H1 (cell line): ENCODE results near the gene IL17RE. TPM values are rescaled to one million over a fixed set of nuclear protein-coding genes. Genes with fewer than 3 reads are reported as not detected.
A peak's percentile ranks its signal among the peaks of the same experiment; 100 is the strongest.

ENCODE experiments used
- CTCF ChIA-PET: fragments of 300-600 bp; sonication (Branson Sonifier 250); formaldehyde crosslinking; loops from one replicate; lab custom pipeline; 2021; ENCODE audit not compliant: partially characterized antibody; lab: Charles Lee
- POLR2A ChIA-PET: fragments of 300-600 bp; sonication (Branson Sonifier 250); formaldehyde crosslinking; loops from one replicate; lab custom pipeline; 2021; ENCODE audit warnings: inconsistent platforms; ENCODE audit not compliant: partially characterized antibody; lab: Charles Lee
- DNase-seq, 2 experiments: peaks; one replicate each; pipeline versions ENCODE4 v3.0.0 to v3.0.0-alpha.2; 2010 to 2022; ENCODE audit warnings: low spot score in 2 of 2, low read depth in 1 of 2, mixed read lengths in 1 of 2
- FAIRE-seq: peaks from 2 replicates; lab custom pipeline; 2011; peaks lifted over from hg19 to GRCh38; lab: Jason Lieb, UNC
- H2AFZ ChIP-seq: 2 replicates; pipeline ENCODE4 v1.8.1; 2012; ENCODE audit warnings: low read length, inconsistent platforms
- H2AK5ac ChIP-seq: 2 replicates; pipeline ENCODE4 v1.6.1; 2013; ENCODE audit warnings: low read depth, low read length
- H2BK120ac ChIP-seq: replicated peaks from 2 replicates; pipeline ENCODE3; 2013; ENCODE audit warnings: low read depth, low read length, inconsistent platforms
- H2BK12ac ChIP-seq: 2 replicates; pipeline ENCODE4 v1.6.1; 2013; ENCODE audit warnings: low read depth, low read length
- H2BK15ac ChIP-seq: 2 replicates; pipeline ENCODE4 v1.6.1; 2013; ENCODE audit warnings: low read length
- H2BK20ac ChIP-seq: 2 replicates; pipeline ENCODE4 v1.6.1; 2013; ENCODE audit warnings: low read length
- H2BK5ac ChIP-seq: 2 replicates; pipeline ENCODE4 v1.6.1; 2013; ENCODE audit warnings: low read depth, low read length
- H3K14ac ChIP-seq: 2 replicates; pipeline ENCODE4 v1.6.1; 2013; ENCODE audit warnings: inconsistent platforms; ENCODE audit not compliant: insufficient read length
- H3K18ac ChIP-seq: 2 replicates; pipeline ENCODE4 v1.6.1; 2013; ENCODE audit warnings: low read length; ENCODE audit errors: extremely low read depth
- H3K23ac ChIP-seq: 2 replicates; pipeline ENCODE4 v1.6.1; 2013; ENCODE audit warnings: inconsistent platforms; ENCODE audit not compliant: insufficient read length
- H3K23me2 ChIP-seq: 2 replicates; pipeline ENCODE4 v1.6.1; 2013; ENCODE audit warnings: low read depth, low read length
- H3K27ac ChIP-seq: 2 replicates; pipeline ENCODE4 v1.6.1; 2011; ENCODE audit warnings: low read depth, low read length, inconsistent platforms
- H3K27me3 ChIP-seq, 4 experiments: replicated peaks in 1 of 4; 1 replicate in 1 of 4; 2 replicates in 3 of 4; pipeline versions ENCODE4 v1.6.1 to v1.8.1; 2011 to 2013; ENCODE audit warnings: low read length in 3 of 4, mild to moderate bottlenecking in 3 of 4, inconsistent platforms in 2 of 4, mixed read lengths in 2 of 4, moderate library complexity in 1 of 4; ENCODE audit not compliant: control insufficient read depth in 3 of 4, insufficient read depth in 3 of 4; ENCODE audit errors: extremely low read depth in 1 of 4
- H3K36me3 ChIP-seq, 4 experiments: 2 replicates each; pipeline versions ENCODE4 v1.6.1 to v1.8.1; 2011 to 2013; ENCODE audit warnings: mild to moderate bottlenecking in 4 of 4, low read length in 3 of 4, moderate library complexity in 2 of 4, control low read depth in 1 of 4, inconsistent platforms in 1 of 4; ENCODE audit not compliant: insufficient read depth in 4 of 4, control insufficient read depth in 2 of 4
- H3K4ac ChIP-seq: replicated peaks from 2 replicates; pipeline ENCODE3; 2013; ENCODE audit warnings: low read length, low read depth, mixed read lengths, inconsistent platforms; ENCODE audit not compliant: insufficient read length
- H3K4me1 ChIP-seq, 4 experiments: replicated peaks in 1 of 4; 1 replicate in 1 of 4; 2 replicates in 3 of 4; pipeline versions ENCODE4 v1.6.1 to v1.8.1; 2011 to 2013; ENCODE audit warnings: low read length in 3 of 4, inconsistent platforms in 2 of 4, mixed read lengths in 1 of 4; ENCODE audit not compliant: insufficient read depth in 4 of 4, control insufficient read depth in 3 of 4
- H3K4me2 ChIP-seq, 2 experiments: 2 replicates each; pipeline versions ENCODE4 v1.6.1 to v1.8.1; 2011 to 2013; ENCODE audit warnings: low read depth in 2 of 2, low read length in 2 of 2, control low read depth in 1 of 2, inconsistent platforms in 1 of 2, mild to moderate bottlenecking in 1 of 2; ENCODE audit not compliant: insufficient read depth in 1 of 2
- H3K4me3 ChIP-seq, 4 experiments: fragments of 200-600, 300-600 bp in 1 of 4; sonication (generic), shearing (Covaris generic), sonication (Bioruptor Twin) in 1 of 4; 2 replicates each; pipeline versions ENCODE4 v1.5.1 to v1.8.1; 2011 to 2016; ENCODE audit warnings: low read length in 4 of 4, low read depth in 3 of 4, control low read depth in 2 of 4, inconsistent platforms in 2 of 4, mild to moderate bottlenecking in 2 of 4, mixed read lengths in 1 of 4, moderate library complexity in 1 of 4; ENCODE audit not compliant: insufficient read depth in 2 of 4; ENCODE audit errors: extremely low read depth in 1 of 4
- H3K56ac ChIP-seq: replicated peaks from 2 replicates; pipeline ENCODE3; 2013; ENCODE audit warnings: low read depth, mild to moderate bottlenecking, mixed read lengths, low read length, inconsistent platforms; ENCODE audit not compliant: insufficient read length
- H3K79me1 ChIP-seq: 2 replicates; pipeline ENCODE4 v1.6.1; 2013; ENCODE audit warnings: low read depth, low read length, control low read depth
- H3K79me2 ChIP-seq, 2 experiments: 2 replicates each; pipeline versions ENCODE4 v1.6.1 to v1.8.1; 2012 to 2013; ENCODE audit warnings: low read length in 2 of 2, mild to moderate bottlenecking in 2 of 2, inconsistent platforms in 1 of 2; ENCODE audit not compliant: insufficient read depth in 2 of 2, control insufficient read depth in 1 of 2
- H3K9ac ChIP-seq, 4 experiments: replicated peaks in 1 of 4; 1 replicate in 1 of 4; 2 replicates in 3 of 4; pipeline versions ENCODE4 v1.6.1 to v1.8.1; 2011 to 2013; ENCODE audit warnings: low read depth in 3 of 4, low read length in 3 of 4, control low read depth in 2 of 4, mild to moderate bottlenecking in 2 of 4, moderate library complexity in 2 of 4, inconsistent platforms in 1 of 4; ENCODE audit errors: extremely low read depth in 1 of 4
- H3K9me3 ChIP-seq, 2 experiments: 2 replicates each; pipeline versions ENCODE4 v1.6.1 to v1.8.1; 2012 to 2013; ENCODE audit warnings: mild to moderate bottlenecking in 2 of 2, moderate library complexity in 2 of 2, control low read depth in 1 of 2, inconsistent platforms in 1 of 2, low read depth in 1 of 2, low read length in 1 of 2, mixed read lengths in 1 of 2; ENCODE audit not compliant: insufficient read depth in 2 of 2
- H4K20me1 ChIP-seq, 2 experiments: replicated peaks in 1 of 2; 2 replicates each; pipeline versions ENCODE3 to v1.8.1; 2011 to 2013; ENCODE audit warnings: inconsistent platforms in 2 of 2, low read length in 2 of 2, mild to moderate bottlenecking in 1 of 2; ENCODE audit not compliant: insufficient read depth in 2 of 2, control insufficient read depth in 1 of 2
- H4K5ac ChIP-seq: 2 replicates; pipeline ENCODE4 v1.6.1; 2013; ENCODE audit warnings: low read length, low read depth, mixed read lengths, inconsistent platforms; ENCODE audit not compliant: insufficient read length
- H4K8ac ChIP-seq: 2 replicates; pipeline ENCODE4 v1.8.0; 2013; ENCODE audit warnings: mild to moderate bottlenecking, moderate library complexity, low read length, inconsistent platforms; ENCODE audit not compliant: insufficient read depth; ENCODE audit errors: extremely low read depth
- H4K91ac ChIP-seq: replicated peaks from 2 replicates; pipeline ENCODE3; 2013; ENCODE audit warnings: low read length, mixed read lengths, inconsistent platforms; ENCODE audit not compliant: insufficient read length
- CBX5 ChIP-seq: fragments of 300-800, 300-1000 bp; sonication (generic); IDR thresholded peaks from 2 replicates; pipeline ENCODE4 v1.7.1; 2016; ENCODE audit warnings: antibody characterized with exemption, low read length, low read depth
- CHD1 ChIP-seq: IDR thresholded peaks from 2 replicates; pipeline ENCODE4 v1.6.1; 2012; ENCODE audit warnings: low read depth, low read length, improper control_type of control experiment
- CREB1 ChIP-seq: IDR thresholded peaks from 2 replicates; pipeline ENCODE4 v1.6.1; 2012; ENCODE audit warnings: inconsistent platforms
- EP300 ChIP-seq, 2 experiments: IDR thresholded peaks; 1 replicate in 1 of 2; 2 replicates in 1 of 2; pipeline ENCODE4 v1.6.1; 2011 to 2012; ENCODE audit warnings: low read depth in 2 of 2, low read length in 2 of 2, mild to moderate bottlenecking in 2 of 2, borderline replicate concordance in 1 of 2, inconsistent platforms in 1 of 2, moderate library complexity in 1 of 2
- HDAC6 ChIP-seq: IDR thresholded peaks from one replicate; pipeline ENCODE4 v1.7.1; 2012; ENCODE audit warnings: low read depth, mild to moderate bottlenecking, inconsistent platforms, low read length, moderate library complexity
- JUND ChIP-seq: IDR thresholded peaks from 2 replicates; pipeline ENCODE4 v1.6.1; 2011; ENCODE audit warnings: mild to moderate bottlenecking, improper control_type of control experiment, low read length
- PHF8 ChIP-seq: fragments of 200-600 bp; sonication (generic); conservative IDR thresholded peaks from 2 replicates; pipeline ENCODE4 v1.7.1; 2012; ENCODE audit warnings: low read depth, mild to moderate bottlenecking, inconsistent platforms, low read length, moderate library complexity
- POLR2A ChIP-seq, 2 experiments: IDR thresholded peaks; 1 replicate in 1 of 2; 2 replicates in 1 of 2; pipeline ENCODE4 v1.6.1; 2011; ENCODE audit warnings: low read depth in 2 of 2, low read length in 2 of 2, mild to moderate bottlenecking in 2 of 2; ENCODE audit errors: control extremely low read depth in 1 of 2
- POU5F1 ChIP-seq: IDR thresholded peaks from 2 replicates; pipeline ENCODE4 v1.6.1; 2011; ENCODE audit warnings: low read depth, mild to moderate bottlenecking, low read length, moderate library complexity
- SIX5 ChIP-seq: IDR thresholded peaks from 2 replicates; pipeline ENCODE4 v1.6.1; 2011; ENCODE audit warnings: mild to moderate bottlenecking, low read depth, low read length
- TAF1 ChIP-seq: IDR thresholded peaks from 2 replicates; pipeline ENCODE4 v1.6.1; 2011; ENCODE audit warnings: mild to moderate bottlenecking, low read depth, low read length
- WGBS, 2 experiments: shearing (Covaris generic) in 1 of 2; methylation state at CpG; one replicate each; pipeline versions ENCODE4 v1.1.6 to v1.1.7; 2013 to 2015; ENCODE audit warnings: low lambda C conversion rate in 2 of 2, mixed read lengths in 2 of 2, inconsistent platforms in 1 of 2, low coverage in 1 of 2, missing lambda C conversion rate in 1 of 2; ENCODE audit not compliant: insufficient replicate concordance in 2 of 2, insufficient coverage in 1 of 2, insufficient read length in 1 of 2; ENCODE audit errors: extremely low coverage in 1 of 2, missing lambda C conversion rate in 1 of 2; 5-methylcytosine and 5-hydroxymethylcytosine counted together
- polyA plus RNA-seq, 7 experiments: library from polyadenylated mRNA; depleted of rRNA in 3 of 7; stranded (reverse) in 5 of 7; unstranded in 2 of 7; fragments of >200 nt in 5 of 7; fragments of 200-250 nt in 2 of 7; gene quantifications; 1 replicate in 5 of 7; 2 replicates in 1 of 7; 4 replicates in 1 of 7; pipeline versions ENCODE4 v1.2.1 to v1.2.3, GENCODE V29; 2011 to 2013; ENCODE audit warnings: missing spikeins in 2 of 7, mixed read lengths in 2 of 7
- total RNA-seq: library from RNA; stranded (reverse); fragmentation: NEBNext Ultra II Directional; extraction: Animal tissue kit (Norgen Biotek cat#: 25700); gene quantifications from 2 replicates; pipeline ENCODE4 v1.2.1, GENCODE V29; 2021

Gene IL17RE
- total and polyA plus RNA-seq, 2 of the 8 experiments (the other 6 are each of a cell fraction or from before 2014, with no cell fraction given): 3.4 to 4.9 TPM

DNA sequence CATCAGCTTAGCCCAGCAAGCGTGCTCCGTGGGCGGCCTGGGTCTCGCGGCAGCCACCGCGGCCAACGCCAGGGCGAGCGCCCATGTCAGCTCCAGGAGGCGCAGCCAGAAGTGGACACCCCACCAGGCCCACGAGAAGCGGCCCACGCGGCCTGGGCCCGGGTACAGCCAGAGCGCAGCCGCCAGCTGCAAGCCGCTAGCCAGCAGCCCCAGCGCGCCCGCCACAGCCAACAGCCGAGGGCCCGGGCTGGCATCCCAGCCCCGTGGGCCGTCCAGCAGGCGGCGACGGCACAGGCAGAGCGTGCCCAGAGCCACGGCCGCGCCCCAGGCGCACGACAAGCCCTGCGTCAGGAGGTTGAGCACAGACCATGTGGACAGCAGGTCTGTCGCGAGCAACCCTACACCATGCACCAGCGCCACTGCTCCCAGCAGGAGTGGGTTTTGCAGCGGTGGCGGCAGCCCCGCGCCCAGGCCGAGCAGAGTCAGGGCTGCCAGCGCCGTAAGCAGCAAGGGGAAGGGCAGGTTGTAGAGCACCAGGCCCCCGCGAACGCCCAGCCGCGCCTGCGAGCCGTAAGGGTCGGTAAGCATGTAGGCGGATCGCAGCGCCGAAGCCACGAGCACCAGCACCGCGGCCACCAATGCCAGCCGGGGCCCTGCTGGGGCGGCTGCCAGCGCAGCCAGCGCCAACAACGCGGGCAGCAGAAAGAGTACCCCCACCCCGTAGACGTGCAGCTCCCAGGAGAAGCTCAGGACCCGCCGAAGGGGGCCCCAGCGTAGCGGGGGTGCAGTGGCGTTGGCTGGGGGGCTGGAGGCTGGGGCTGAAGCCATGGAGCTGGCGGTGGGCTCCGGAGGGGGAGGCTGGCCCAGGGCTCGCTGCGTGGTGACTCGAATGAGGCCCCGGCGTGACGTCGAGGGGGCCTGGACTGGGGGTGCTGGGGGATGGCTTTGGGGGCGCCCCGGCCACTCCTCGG lies 44.7 kb downstream of the IL17RE start:
- H3K56ac ChIP-seq: no peak overlapping the region
- H3K27me3 ChIP-seq: no peaks in the 10 kb centered on the region
- ChIA-PET POLR2A (interaction anchor here (0.5 to 2.9 kb wide), 28 partner anchors 8 to 584 kb away, joined by 3 to 43 read pairs (median 4); partner anchors contain the start of genes ARPC4, CRELD1, EMC3 and FANCD2), CTCF (interaction anchor here (0.7 to 5.2 kb wide), 44 partner anchors 8 to 224 kb away, joined by 3 to 86 read pairs (median 4); partner anchors contain the start of genes CRELD1, IL17RC, IL17RE and RPUSD3)
- no peaks in the 10 kb centered on the region for H3K9me3 ChIP-seq
- peak overlapping the region; percentile 46; the same call in 1 of the 2 replicates for H2BK15ac ChIP-seq
- H3K4ac ChIP-seq: peak overlapping the region; percentile 70
- peaks cover 0 to 2% of the 10 kb centered on the region in 2 experiments for H4K20me1 ChIP-seq
- H3K4me3 ChIP-seq: peak overlapping the region; percentile 42 to 69 (median 51)
- H2AK5ac ChIP-seq: no peak overlapping the region; the same call in 1 of the 2 replicates
- no peak overlapping the region for H2BK120ac ChIP-seq
- no peak overlapping the region for H2BK20ac ChIP-seq
- peak overlapping the region in 2 of 4 experiments; percentile 44 to 54; a peak in 4 of 7 replicates for H3K9ac ChIP-seq
- no peak overlapping the region for H4K5ac ChIP-seq
- no peaks in the 10 kb centered on the region for H3K79me1 ChIP-seq
- H3K18ac ChIP-seq: peak overlapping the region; percentile 86
- H3K4me1 ChIP-seq: peaks cover 0 to 8% (median 7%) of the 10 kb centered on the region in 4 experiments; a peak in 5 of 7 replicates
- 38% methylated on average over 58 of the region's 86 CpGs; no CpG with 5 or more reads in 1 of the 2 experiments for WGBS, 2 experiments
- DNase-seq: peak in 1 of 2 experiments; percentile 86
- no peak overlapping the region for H3K23ac ChIP-seq
- H3K27ac ChIP-seq: no peak overlapping the region
- H3K14ac ChIP-seq: no peak overlapping the region
- H2AFZ ChIP-seq: peak overlapping the region; percentile 28; the same call in 1 of the 2 replicates
- peak overlapping the region; percentile 48 for H4K91ac ChIP-seq
- H2BK5ac ChIP-seq: peak overlapping the region; percentile 52; the same call in 1 of the 2 replicates
- peak overlapping the region; percentile 90 for H4K8ac ChIP-seq
- H3K4me2 ChIP-seq: peak overlapping the region; percentile 78 to 97
- peak overlapping the region; percentile 27; the same call in 1 of the 2 replicates for H2BK12ac ChIP-seq
- H3K36me3 ChIP-seq: peaks cover 0 to 3% (median under 1%) of the 10 kb centered on the region in 4 experiments; a peak in 4 of 8 replicates
- peaks cover 22% of the 10 kb centered on the region; the same call in 1 of the 2 replicates for H3K23me2 ChIP-seq
- no peaks in the 10 kb centered on the region; a peak in 1 of 4 replicates for H3K79me2 ChIP-seq
- no peak for FAIRE-seq
- TF ChIP-seq PHF8 (no peak), HDAC6 (no peak), TAF1 (no peak), SIX5 (no peak), CBX5 (no peak), POU5F1 (no peak), CHD1 (no peak), POLR2A (IDR thresholded peaks at IDR 0.05; ENCODE audit: control extremely low read depth in 1 of 2, low read depth in 2 of 2, low read length in 2 of 2) (no peak), JUND (no peak), CREB1 (peak; percentile 79), EP300 (IDR thresholded peaks at IDR 0.05; ENCODE audit: borderline replicate concordance in 1 of 2, low read depth in 2 of 2, low read length in 2 of 2) (no peak)
